OCI-LY7 (cell line): Measurements from ENCODE around the gene METTL17. TPM values are rescaled to one million over a fixed set of nuclear protein-coding genes. Genes with fewer than 3 reads are reported as not detected.
"Not testable (repeated sequence)": the region's sequence is repeated elsewhere in the genome, so short reads cannot be mapped to it uniquely, and the experiment has no call there.

Source experiments
- BruUV-seq: library from RNA; stranded (reverse); fragments of 400-500 nt; replicated peaks from 2 replicates; lab custom pipeline; 2021; lab: Mats Ljungman, UMichigan
- CTCF ChIA-PET: fragments of 300-600 bp; sonication (Branson Sonifier 250); formaldehyde crosslinking; loops from one replicate; lab custom pipeline; 2022; ENCODE audit warnings: antibody characterized with exemption; ENCODE audit not compliant: unreplicated experiment; lab: Charles Lee
- POLR2A ChIA-PET: fragments of 300-600 bp; sonication (Branson Sonifier 250); formaldehyde crosslinking; loops from one replicate; lab custom pipeline; 2022; ENCODE audit warnings: antibody characterized with exemption; lab: Charles Lee
- DNase-seq: peaks from one replicate; pipeline ENCODE4 v3.0.0-alpha.2; 2015; ENCODE audit warnings: low spot score
- H2AFZ ChIP-seq: fragments of 200-600 bp; sonication (generic), shearing (Covaris generic); 2 replicates; pipeline ENCODE4 v1.6.1; 2014; ENCODE audit warnings: mild to moderate bottlenecking, antibody characterized with exemption, low read length, moderate library complexity
- H3K27ac ChIP-seq: fragments of 200-600 bp; sonication (generic); 2 replicates; pipeline ENCODE4 v1.5.1; 2014; ENCODE audit warnings: mixed run types, low read depth, mild to moderate bottlenecking, moderate library complexity, low read length, inconsistent platforms; ENCODE audit not compliant: poor library complexity, severe bottlenecking
- H3K36me3 ChIP-seq: fragments of 200-600 bp; sonication (generic); 2 replicates; pipeline ENCODE4 v1.6.1; 2014; ENCODE audit warnings: mild to moderate bottlenecking, antibody characterized with exemption, low read length, moderate library complexity, mixed read lengths; ENCODE audit not compliant: insufficient read depth
- H3K4me1 ChIP-seq: fragments of 200-600 bp; sonication (generic); 2 replicates; pipeline ENCODE4 v1.5.1; 2014; ENCODE audit warnings: mild to moderate bottlenecking, low read length; ENCODE audit not compliant: insufficient read depth, poor library complexity, severe bottlenecking
- H3K4me2 ChIP-seq: fragments of 200-600 bp; sonication (generic); 2 replicates; pipeline ENCODE4 v1.6.1; 2014; ENCODE audit warnings: mild to moderate bottlenecking, low read length
- H3K4me3 ChIP-seq: fragments of 200-600 bp; sonication (generic); 2 replicates; pipeline ENCODE4 v1.5.1; 2014; ENCODE audit warnings: mild to moderate bottlenecking, low read depth, low read length; ENCODE audit not compliant: poor library complexity, severe bottlenecking
- H3K79me2 ChIP-seq: fragments of 200-600 bp; sonication (generic); 2 replicates; pipeline ENCODE4 v1.6.1; 2016; ENCODE audit warnings: low read depth, mild to moderate bottlenecking, low read length, moderate library complexity, mixed read lengths; ENCODE audit not compliant: insufficient read depth
- H3K9me2 ChIP-seq: fragments of 200-600 bp; sonication (generic); 2 replicates; pipeline ENCODE4 v1.6.1; 2016; ENCODE audit warnings: mild to moderate bottlenecking, low read length, mixed read lengths; ENCODE audit not compliant: insufficient read depth
- H3K9me3 ChIP-seq: fragments of 200-600 bp; sonication (generic); 2 replicates; pipeline ENCODE4 v1.6.1; 2014; ENCODE audit warnings: mild to moderate bottlenecking, mixed run types, low read length, mixed read lengths
- H4K20me1 ChIP-seq: fragments of 200-600 bp; sonication (generic); 2 replicates; pipeline ENCODE4 v1.6.1; 2014; ENCODE audit warnings: mild to moderate bottlenecking, antibody characterized with exemption, low read length, moderate library complexity, mixed read lengths; ENCODE audit not compliant: insufficient read depth
- CTCF ChIP-seq: fragments of 200-600 bp; sonication (generic); conservative IDR thresholded peaks from 2 replicates; pipeline ENCODE4 v1.5.1; 2014; ENCODE audit warnings: mild to moderate bottlenecking, antibody characterized with exemption, low read length, moderate library complexity, mixed read lengths
- EZH2phosphoT487 ChIP-seq: fragments of 200-600 bp; sonication (generic); IDR thresholded peaks from 2 replicates; pipeline ENCODE4 v1.6.1; 2018; ENCODE audit warnings: low read depth, borderline replicate concordance, mild to moderate bottlenecking, mixed run types, antibody characterized with exemption, low read length, moderate library complexity, mixed read lengths
- intact Hi-C: fragments of 100-400 bp; cut with micrococcal nuclease; formaldehyde crosslinking; loops from one replicate; pipeline ENCODE4 v1.10.0; 2022; ENCODE audit not compliant: unreplicated experiment
- total RNA-seq, 2 experiments: library from RNA; depleted of rRNA in 1 of 2; stranded (reverse); fragments of >200 nt in 1 of 2; shearing (Covaris generic) in 1 of 2; gene quantifications; 2 replicates each; pipeline ENCODE4 v1.2.3, GENCODE V29; 2014 to 2022

The METTL17 gene
- total RNA-seq, 2 experiments from 2014 or later = 92.0 to 117 TPM

- H3K79me2 ChIP-seq, H3K9me3 ChIP-seq, intact Hi-C loops, H3K36me3 ChIP-seq, POLR2A ChIA-PET, H3K4me2 ChIP-seq, CTCF ChIA-PET, H3K27ac ChIP-seq, DNase-seq, H3K4me3 ChIP-seq, H4K20me1 ChIP-seq, H2AFZ ChIP-seq, H3K4me1 ChIP-seq, H3K9me2 ChIP-seq, BruUV-seq: not testable (repeated sequence)
Measured at GRCh38 chr14:20955538-20955873, 34.3 kb upstream of the METTL17 start.

GRCh38 chr14:20956376-20956976 lies 33.3 kb upstream of the METTL17 start:
- ChIA-PET POLR2A (no interaction called here), CTCF (no interaction called here)
- DNase-seq = no peak
- intact Hi-C loops = no loop called here
- TF ChIP-seq CTCF (no peak), EZH2phosphoT487 (no peak)
- no peak overlapping the region for H3K27ac ChIP-seq
- H3K4me3 ChIP-seq = no peak overlapping the region
- H3K79me2 ChIP-seq = no peaks in the 10 kb centered on the region
- no peaks in the 10 kb centered on the region for H3K9me3 ChIP-seq
- H3K9me2 ChIP-seq = no peaks in the 10 kb centered on the region
- no peak overlapping the region for H3K4me2 ChIP-seq
- H3K4me1 ChIP-seq = peaks cover 8% of the 10 kb centered on the region
- BruUV-seq = no TSS peak
- no peak overlapping the region for H2AFZ ChIP-seq
- H3K36me3 ChIP-seq = no peaks in the 10 kb centered on the region
- no peaks in the 10 kb centered on the region for H4K20me1 ChIP-seq

- not testable (repeated sequence) for H4K20me1 ChIP-seq
Measured at GRCh38 chr14:20958946-20959345, 30.8 kb upstream of the METTL17 start.

GRCh38 chr14:20969336-20969735 lies 20.4 kb upstream of the METTL17 start:
- Histone ChIP-seq H3K4me1 (peaks cover 13% of the 10 kb centered on the region), H3K79me2 (no peaks in the 10 kb centered on the region), H4K20me1 (no peaks in the 10 kb centered on the region), H2AFZ (no peak overlapping the region), H3K9me2 (no peaks in the 10 kb centered on the region), H3K27ac (no peak overlapping the region), H3K9me3 (no peaks in the 10 kb centered on the region), H3K4me2 (no peak overlapping the region), H3K36me3 (no peaks in the 10 kb centered on the region), H3K4me3 (no peak overlapping the region)
- POLR2A ChIA-PET = interaction anchor here (1.9 kb wide), 1 partner anchor 9 kb away, joined by 6 read pairs; no protein-coding TSS in a partner anchor
- TF ChIP-seq EZH2phosphoT487 (no peak), CTCF (no peak)
- CTCF ChIA-PET = no interaction called here
- BruUV-seq = no TSS peak
- intact Hi-C loops = no loop called here
- no peak for DNase-seq

More at GRCh38 chr14:20958946-20959345, 30.8 kb upstream of the METTL17 start:
- CTCF ChIA-PET, intact Hi-C loops, H3K9me2 ChIP-seq, BruUV-seq, H3K4me2 ChIP-seq, DNase-seq, POLR2A ChIA-PET, H3K9me3 ChIP-seq, H3K27ac ChIP-seq, H3K36me3 ChIP-seq, H2AFZ ChIP-seq, H3K4me3 ChIP-seq, H3K79me2 ChIP-seq: not testable (repeated sequence)
- H3K4me1 ChIP-seq = peaks cover 23% of the 10 kb centered on the region
